ENCODE measurements around the gene SYNGR2.

DNA sequence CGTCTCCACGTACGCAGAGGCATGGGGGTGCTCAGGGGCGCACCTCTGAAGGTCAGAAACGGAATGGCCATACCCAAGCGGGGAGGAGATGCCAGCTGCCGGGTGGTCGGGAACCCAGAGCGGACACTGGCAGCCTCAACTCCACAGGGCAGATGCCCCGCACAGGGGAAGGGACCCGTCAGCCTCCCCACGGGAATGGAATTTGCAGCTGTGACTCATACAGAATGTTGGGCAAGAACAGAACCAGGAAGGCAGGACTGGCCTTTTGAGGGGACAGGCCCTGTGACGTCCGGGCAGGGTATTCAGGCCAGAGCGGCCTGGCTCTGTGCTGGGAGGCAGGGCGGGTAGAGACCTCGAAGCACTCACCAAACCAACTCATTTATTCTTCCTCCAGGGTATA, 11.0 kb downstream of the SYNGR2 start:
- TF ChIP-seq, protein P1, sequence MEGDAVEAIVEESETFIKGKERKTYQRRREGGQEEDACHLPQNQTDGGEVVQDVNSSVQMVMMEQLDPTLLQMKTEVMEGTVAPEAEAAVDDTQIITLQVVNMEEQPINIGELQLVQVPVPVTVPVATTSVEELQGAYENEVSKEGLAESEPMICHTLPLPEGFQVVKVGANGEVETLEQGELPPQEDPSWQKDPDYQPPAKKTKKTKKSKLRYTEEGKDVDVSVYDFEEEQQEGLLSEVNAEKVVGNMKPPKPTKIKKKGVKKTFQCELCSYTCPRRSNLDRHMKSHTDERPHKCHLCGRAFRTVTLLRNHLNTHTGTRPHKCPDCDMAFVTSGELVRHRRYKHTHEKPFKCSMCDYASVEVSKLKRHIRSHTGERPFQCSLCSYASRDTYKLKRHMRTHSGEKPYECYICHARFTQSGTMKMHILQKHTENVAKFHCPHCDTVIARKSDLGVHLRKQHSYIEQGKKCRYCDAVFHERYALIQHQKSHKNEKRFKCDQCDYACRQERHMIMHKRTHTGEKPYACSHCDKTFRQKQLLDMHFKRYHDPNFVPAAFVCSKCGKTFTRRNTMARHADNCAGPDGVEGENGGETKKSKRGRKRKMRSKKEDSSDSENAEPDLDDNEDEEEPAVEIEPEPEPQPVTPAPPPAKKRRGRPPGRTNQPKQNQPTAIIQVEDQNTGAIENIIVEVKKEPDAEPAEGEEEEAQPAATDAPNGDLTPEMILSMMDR (conservative IDR thresholded peaks at IDR 0.05; ENCODE audit: low read depth in 2 of 2) = no peak
- TF ChIP-seq CREB1 (CRISPR knock-in tag; IDR thresholded peaks at IDR 0.05; ENCODE audit: low read depth) (no peak), EZH2 (IDR thresholded peaks at IDR 0.05; ENCODE audit: low read depth, unreplicated experiment) (no peak), ZNF331 (CRISPR knock-in tag; IDR thresholded peaks at IDR 0.05; ENCODE audit: low read depth) (no peak), POLR2AphosphoS5 (IDR thresholded peaks at IDR 0.05; ENCODE audit: low read depth) (no peak), EZH2phosphoT487 (IDR thresholded peaks at IDR 0.05; ENCODE audit: unreplicated experiment) (no peak), ZNF114 (CRISPR knock-in tag; IDR thresholded peaks at IDR 0.05) (no peak), JUNB (IDR thresholded peaks at IDR 0.05; ENCODE audit: unreplicated experiment) (no peak)
- TF ChIP-seq, protein P2, sequence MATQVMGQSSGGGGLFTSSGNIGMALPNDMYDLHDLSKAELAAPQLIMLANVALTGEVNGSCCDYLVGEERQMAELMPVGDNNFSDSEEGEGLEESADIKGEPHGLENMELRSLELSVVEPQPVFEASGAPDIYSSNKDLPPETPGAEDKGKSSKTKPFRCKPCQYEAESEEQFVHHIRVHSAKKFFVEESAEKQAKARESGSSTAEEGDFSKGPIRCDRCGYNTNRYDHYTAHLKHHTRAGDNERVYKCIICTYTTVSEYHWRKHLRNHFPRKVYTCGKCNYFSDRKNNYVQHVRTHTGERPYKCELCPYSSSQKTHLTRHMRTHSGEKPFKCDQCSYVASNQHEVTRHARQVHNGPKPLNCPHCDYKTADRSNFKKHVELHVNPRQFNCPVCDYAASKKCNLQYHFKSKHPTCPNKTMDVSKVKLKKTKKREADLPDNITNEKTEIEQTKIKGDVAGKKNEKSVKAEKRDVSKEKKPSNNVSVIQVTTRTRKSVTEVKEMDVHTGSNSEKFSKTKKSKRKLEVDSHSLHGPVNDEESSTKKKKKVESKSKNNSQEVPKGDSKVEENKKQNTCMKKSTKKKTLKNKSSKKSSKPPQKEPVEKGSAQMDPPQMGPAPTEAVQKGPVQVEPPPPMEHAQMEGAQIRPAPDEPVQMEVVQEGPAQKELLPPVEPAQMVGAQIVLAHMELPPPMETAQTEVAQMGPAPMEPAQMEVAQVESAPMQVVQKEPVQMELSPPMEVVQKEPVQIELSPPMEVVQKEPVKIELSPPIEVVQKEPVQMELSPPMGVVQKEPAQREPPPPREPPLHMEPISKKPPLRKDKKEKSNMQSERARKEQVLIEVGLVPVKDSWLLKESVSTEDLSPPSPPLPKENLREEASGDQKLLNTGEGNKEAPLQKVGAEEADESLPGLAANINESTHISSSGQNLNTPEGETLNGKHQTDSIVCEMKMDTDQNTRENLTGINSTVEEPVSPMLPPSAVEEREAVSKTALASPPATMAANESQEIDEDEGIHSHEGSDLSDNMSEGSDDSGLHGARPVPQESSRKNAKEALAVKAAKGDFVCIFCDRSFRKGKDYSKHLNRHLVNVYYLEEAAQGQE (IDR thresholded peaks at IDR 0.05; ENCODE audit: unreplicated experiment) = no peak
- TF ChIP-seq, protein P3, sequence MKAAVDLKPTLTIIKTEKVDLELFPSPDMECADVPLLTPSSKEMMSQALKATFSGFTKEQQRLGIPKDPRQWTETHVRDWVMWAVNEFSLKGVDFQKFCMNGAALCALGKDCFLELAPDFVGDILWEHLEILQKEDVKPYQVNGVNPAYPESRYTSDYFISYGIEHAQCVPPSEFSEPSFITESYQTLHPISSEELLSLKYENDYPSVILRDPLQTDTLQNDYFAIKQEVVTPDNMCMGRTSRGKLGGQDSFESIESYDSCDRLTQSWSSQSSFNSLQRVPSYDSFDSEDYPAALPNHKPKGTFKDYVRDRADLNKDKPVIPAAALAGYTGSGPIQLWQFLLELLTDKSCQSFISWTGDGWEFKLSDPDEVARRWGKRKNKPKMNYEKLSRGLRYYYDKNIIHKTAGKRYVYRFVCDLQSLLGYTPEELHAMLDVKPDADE (IDR thresholded peaks at IDR 0.05) = no peak
